Endothelial cell of umbilical vein (primary cell): ENCODE data around the gene DDX3X. TPM values are rescaled to one million over a fixed set of nuclear protein-coding genes. Genes with fewer than 3 reads are reported as not detected.

Source experiments
- BruUV-seq: library from RNA; stranded (reverse); fragments of 400-500 nt; replicated peaks from 2 replicates; lab custom pipeline; 2021; lab: Mats Ljungman, UMichigan
- CTCF ChIA-PET: fragments of 300-600, 350-600 bp; sonication (Branson Sonifier 250); formaldehyde crosslinking; loops from one replicate; lab custom pipeline; 2021; ENCODE audit warnings: antibody characterized with exemption, inconsistent platforms; lab: Charles Lee
- POLR2A ChIA-PET: fragments of 300-600, 350-600 bp; sonication (Branson Sonifier 250); formaldehyde crosslinking; loops from one replicate; lab custom pipeline; 2021; ENCODE audit warnings: antibody characterized with exemption, inconsistent platforms; lab: Charles Lee
- DNase-seq: peaks from one replicate; pipeline ENCODE4 v3.0.0-alpha.2; 2011; ENCODE audit warnings: low read depth, low spot score
- FAIRE-seq: peaks from 2 replicates; lab custom pipeline; 2011; peaks lifted over from hg19 to GRCh38; lab: Jason Lieb, UNC
- H2AFZ ChIP-seq: 2 replicates; pipeline ENCODE4 v1.6.0; 2012; ENCODE audit warnings: low read depth, low read length, control low read depth, inconsistent platforms
- H3K27ac ChIP-seq: 2 replicates; pipeline ENCODE4 v1.5.1; 2011; ENCODE audit warnings: low read depth, mild to moderate bottlenecking, control low read depth, low read length, moderate library complexity; ENCODE audit not compliant: insufficient read depth
- H3K27me3 ChIP-seq, 2 experiments: 2 replicates each; pipeline versions ENCODE4 v1.6.0 to v1.6.1; 2011; ENCODE audit warnings: low read length in 2 of 2, mixed read lengths in 1 of 2; ENCODE audit not compliant: control insufficient read depth in 2 of 2, insufficient read depth in 2 of 2
- H3K36me3 ChIP-seq, 2 experiments: 2 replicates in 1 of 2; 3 replicates in 1 of 2; pipeline ENCODE4 v1.5.1; 2011; ENCODE audit warnings: low read length in 2 of 2, mild to moderate bottlenecking in 1 of 2, moderate library complexity in 1 of 2; ENCODE audit not compliant: control insufficient read depth in 2 of 2, insufficient read depth in 2 of 2; ENCODE audit errors: extremely low read depth in 1 of 2
- H3K4me1 ChIP-seq: 3 replicates; pipeline ENCODE4 v1.5.1; 2011; ENCODE audit warnings: mild to moderate bottlenecking, low read length; ENCODE audit not compliant: control insufficient read depth, insufficient read depth; ENCODE audit errors: extremely low read depth
- H3K4me2 ChIP-seq: 2 replicates; pipeline ENCODE4 v1.6.1; 2011; ENCODE audit warnings: low read length, control low read depth, mixed read lengths; ENCODE audit not compliant: insufficient read depth
- H3K4me3 ChIP-seq, 3 experiments: fragments of 200-600 bp in 1 of 3; sonication (generic), shearing (Covaris generic) in 1 of 3; replicated peaks in 1 of 3; 2 replicates each; pipeline ENCODE4 v1.5.1; 2011 to 2016; ENCODE audit warnings: control low read depth in 3 of 3, low read length in 3 of 3, mild to moderate bottlenecking in 2 of 3, inconsistent platforms in 1 of 3, low read depth in 1 of 3, moderate library complexity in 1 of 3; ENCODE audit not compliant: insufficient read depth in 1 of 3
- H3K79me2 ChIP-seq: 2 replicates; pipeline ENCODE4 v1.6.0; 2012; ENCODE audit warnings: low read length, inconsistent platforms; ENCODE audit not compliant: control insufficient read depth, insufficient read depth
- H3K9ac ChIP-seq: replicated peaks from 2 replicates; pipeline ENCODE3; 2011; ENCODE audit warnings: low read length, control low read depth; ENCODE audit not compliant: insufficient read depth; ENCODE audit errors: extremely low read depth
- H3K9me1 ChIP-seq: replicated peaks from 3 replicates; pipeline ENCODE4 v1.6.0; 2011; ENCODE audit warnings: mild to moderate bottlenecking, low read length; ENCODE audit not compliant: control insufficient read depth, insufficient read depth; ENCODE audit errors: extremely low read depth
- H3K9me3 ChIP-seq: replicated peaks from 2 replicates; pipeline ENCODE4 v1.5.1; 2012; ENCODE audit warnings: low read length, inconsistent platforms; ENCODE audit not compliant: control insufficient read depth, insufficient read depth
- H4K20me1 ChIP-seq: replicated peaks from 2 replicates; pipeline ENCODE3; 2011; ENCODE audit warnings: mild to moderate bottlenecking, low read length; ENCODE audit not compliant: control insufficient read depth, insufficient read depth; ENCODE audit errors: extremely low read depth
- CTCF ChIP-seq, 2 donors: IDR thresholded peaks; 1 replicate in 1 of 2; 2 replicates in 1 of 2; pipeline ENCODE4 v1.5.1; 2011; ENCODE audit warnings: low read length in 2 of 2, mild to moderate bottlenecking in 2 of 2, moderate library complexity in 2 of 2, control low read depth in 1 of 2, inconsistent platforms in 1 of 2, low read depth in 1 of 2; ENCODE audit not compliant: insufficient read depth in 1 of 2; ENCODE audit errors: extremely low read depth in 1 of 2
- EZH2 ChIP-seq: IDR thresholded peaks from 2 replicates; pipeline ENCODE4 v1.6.1; 2012; ENCODE audit warnings: borderline replicate concordance, low read depth, mild to moderate bottlenecking, moderate library complexity, low read length, inconsistent platforms; ENCODE audit not compliant: severe bottlenecking
- FOS ChIP-seq: IDR thresholded peaks from 2 replicates; pipeline ENCODE4 v1.6.1; 2011; ENCODE audit warnings: mild to moderate bottlenecking, low read length, moderate library complexity, borderline replicate concordance; ENCODE audit not compliant: insufficient read depth
- GATA2 ChIP-seq: IDR thresholded peaks from 2 replicates; pipeline ENCODE4 v1.7.0; 2011; ENCODE audit warnings: low read depth, mild to moderate bottlenecking, moderate library complexity, mixed read lengths, low read length; ENCODE audit not compliant: insufficient read length, insufficient read depth
- JUN ChIP-seq: IDR thresholded peaks from 2 replicates; pipeline ENCODE4 v1.6.1; 2011; ENCODE audit warnings: borderline replicate concordance, low read depth; ENCODE audit not compliant: insufficient read length, insufficient read depth
- MAX ChIP-seq: IDR thresholded peaks from 2 replicates; pipeline ENCODE4 v1.6.1; 2011; ENCODE audit not compliant: insufficient read depth, insufficient read length
- MYC ChIP-seq: IDR thresholded peaks from one replicate; pipeline ENCODE4 v1.6.1; 2011; ENCODE audit warnings: mild to moderate bottlenecking, low read depth, low read length
- POLR2A ChIP-seq: IDR thresholded peaks from 2 replicates; pipeline ENCODE4 v1.6.1; 2012; ENCODE audit warnings: low read depth, mild to moderate bottlenecking, control low read depth, low read length
- POLR2AphosphoS5 ChIP-seq: IDR thresholded peaks from 2 replicates; pipeline ENCODE4 v1.6.1; 2012; ENCODE audit warnings: low read depth, mild to moderate bottlenecking, control low read depth, low read length, moderate library complexity; ENCODE audit not compliant: insufficient read depth
- dilution Hi-C: fragments of 300-500 bp; cut with MboI; formaldehyde crosslinking; loops from one replicate; pipeline ENCODE4 v1.15.0; 2019; ENCODE audit warnings: low sequenced_read_pairs; ENCODE audit not compliant: extremely low pct_ligation_motif_present
- intact Hi-C: fragments of 100-400 bp; cut with micrococcal nuclease; formaldehyde crosslinking; loops from one replicate; pipeline ENCODE4 v1.10.0; 2022
- polyA plus RNA-seq, 4 experiments: library from polyadenylated mRNA; depleted of rRNA in 3 of 4; stranded (reverse) in 3 of 4; unstranded in 1 of 4; fragments of >200 nt; gene quantifications; 2 replicates each; pipeline versions ENCODE4 v1.2.1 to v1.2.3, GENCODE V29; 2011 to 2012; ENCODE audit warnings: missing spikeins in 1 of 4
- total RNA-seq: library from RNA; stranded (reverse); gene quantifications from 2 replicates; pipeline ENCODE4 v1.2.3, GENCODE V29; 2021

The DDX3X gene
- total and polyA plus RNA-seq, 2 donors (not counting 3 experiments of a cell fraction or from before 2014, with no cell fraction given), result 48.5 to 300 TPM

GRCh38 chrX:41329101-41329500 is 4.9 kb upstream of the DDX3X start:
- H3K9ac ChIP-seq, result no peak overlapping the region
- DNase-seq (no peak), FAIRE-seq (no peak)
- no peak overlapping the region for H3K4me3 ChIP-seq
- no peaks in the 10 kb centered on the region for H3K36me3 ChIP-seq
- H3K79me2 ChIP-seq, result peaks cover under 1% of the 10 kb centered on the region
- POLR2A ChIA-PET, result no interaction called here
- no peak overlapping the region for H3K27ac ChIP-seq
- CTCF ChIA-PET, result no interaction called here
- H3K4me1 ChIP-seq, result peaks cover 5% of the 10 kb centered on the region
- BruUV-seq, result no TSS peak
- TF ChIP-seq FOS (no peak), POLR2A (no peak), MAX (no peak), GATA2 (no peak), EZH2 (no peak), MYC (no peak), POLR2AphosphoS5 (no peak), CTCF (IDR thresholded peaks at IDR 0.05; ENCODE audit: extremely low read depth in 1 of 2, insufficient read depth in 1 of 2, low read depth in 1 of 2, low read length in 2 of 2) (no peak), JUN (no peak)
- H3K27me3 ChIP-seq, result no peaks in the 10 kb centered on the region
- no peaks in the 10 kb centered on the region for H4K20me1 ChIP-seq
- dilution Hi-C loops (no loop called here), intact Hi-C loops (no loop called here)
- no peak overlapping the region for H3K4me2 ChIP-seq
- no peaks in the 10 kb centered on the region for H3K9me3 ChIP-seq
- H3K9me1 ChIP-seq, result no peaks in the 10 kb centered on the region
- H2AFZ ChIP-seq, result no peak overlapping the region
